A549 (cell line): ENCODE measurements around the gene APOL5.

ENCODE experiments used
- CEBPB ChIP-seq, 2 experiments: fragments of >200 bp in 1 of 2; sonication (Bioruptor Twin) in 1 of 2; formaldehyde crosslinking in 1 of 2; IDR thresholded peaks; 2 replicates each; pipeline ENCODE4 v1.6.1; 2012 to 2016
- EP300 ChIP-seq, 2 experiments: fragments of >200 bp; sonication (Bioruptor Twin); formaldehyde crosslinking; IDR thresholded peaks; 2 replicates in 1 of 2; 3 replicates in 1 of 2; pipeline ENCODE4 v1.6.1; 2016 to 2017
- KDM1A ChIP-seq: fragments of 200-600 bp; sonication (generic); IDR thresholded peaks from 2 replicates; pipeline ENCODE4 v1.6.1; 2016; ENCODE audit warnings: low read depth, mild to moderate bottlenecking
- MYC ChIP-seq: IDR thresholded peaks from 2 replicates; pipeline ENCODE4 v1.6.1; 2012; ENCODE audit warnings: mild to moderate bottlenecking, inconsistent platforms, low read length, improper control_type of control experiment, borderline replicate concordance
- NFE2L2 ChIP-seq: fragments of 150-350 bp; conservative IDR thresholded peaks from 2 replicates; pipeline ENCODE4 v1.6.1; 2014; ENCODE audit warnings: low read length
- POLR2A ChIP-seq: IDR thresholded peaks from 2 replicates; pipeline ENCODE4 v1.6.1; 2012; ENCODE audit warnings: mild to moderate bottlenecking, low read length
- RAD21 ChIP-seq, 2 experiments: fragments of >200 bp in 1 of 2; sonication (Bioruptor Twin) in 1 of 2; formaldehyde crosslinking in 1 of 2; IDR thresholded peaks in 1 of 2; conservative IDR thresholded peaks in 1 of 2; 2 replicates in 1 of 2; 3 replicates in 1 of 2; pipeline ENCODE4 v1.6.1; 2012 to 2018; ENCODE audit warnings: inconsistent platforms in 1 of 2
- RFX5 ChIP-seq: fragments of 450-650 bp; IDR thresholded peaks from 2 replicates; pipeline ENCODE4 v1.7.1; 2014; ENCODE audit warnings: antibody characterized with exemption, mild to moderate bottlenecking, moderate library complexity
- SMC3 ChIP-seq: fragments of >200 bp; sonication (Bioruptor Twin); formaldehyde crosslinking; IDR thresholded peaks from 3 replicates; pipeline ENCODE4 v1.6.1; 2018; ENCODE audit warnings: inconsistent platforms
- TF ChIP-seq, protein P1 (sequence below): fragments of >200 bp; sonication (Bioruptor Twin); formaldehyde crosslinking; IDR thresholded peaks from 3 replicates; pipeline ENCODE4 v1.5.1; 2016
- TF ChIP-seq, protein P2 (sequence below): fragments of 200-600 bp; sonication (generic); IDR thresholded peaks from 2 replicates; pipeline ENCODE4 v1.6.1; 2016; ENCODE audit warnings: antibody characterized with exemption, mild to moderate bottlenecking, moderate library complexity
- TF ChIP-seq, protein P3 (sequence below): IDR thresholded peaks from 2 replicates; pipeline ENCODE4 v1.6.1; 2012
- TF ChIP-seq, protein P4 (sequence below): IDR thresholded peaks from 2 replicates; pipeline ENCODE4 v1.6.1; 2012

DNA sequence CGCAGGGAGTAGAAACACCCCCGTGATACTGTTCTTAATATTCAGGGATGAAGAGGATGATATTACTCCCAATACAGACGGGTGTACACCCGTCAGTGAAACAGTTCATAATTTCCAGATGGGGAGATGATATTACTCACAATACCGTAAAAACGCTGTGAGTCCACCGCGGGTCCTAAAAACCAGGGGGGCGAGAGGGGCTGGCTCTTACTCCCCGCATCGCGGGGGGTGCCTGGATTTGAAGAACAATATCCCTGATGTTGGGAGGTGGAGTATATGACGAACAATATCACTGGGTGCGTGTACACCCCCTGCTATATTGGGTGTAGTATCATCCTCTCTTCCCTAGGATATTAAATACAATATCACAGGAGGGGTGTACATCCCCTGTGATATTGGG lies 20.5 kb upstream of the APOL5 start:
- no peak for TF ChIP-seq CEBPB (IDR thresholded peaks at IDR 0.05)
- TF ChIP-seq, protein P1, sequence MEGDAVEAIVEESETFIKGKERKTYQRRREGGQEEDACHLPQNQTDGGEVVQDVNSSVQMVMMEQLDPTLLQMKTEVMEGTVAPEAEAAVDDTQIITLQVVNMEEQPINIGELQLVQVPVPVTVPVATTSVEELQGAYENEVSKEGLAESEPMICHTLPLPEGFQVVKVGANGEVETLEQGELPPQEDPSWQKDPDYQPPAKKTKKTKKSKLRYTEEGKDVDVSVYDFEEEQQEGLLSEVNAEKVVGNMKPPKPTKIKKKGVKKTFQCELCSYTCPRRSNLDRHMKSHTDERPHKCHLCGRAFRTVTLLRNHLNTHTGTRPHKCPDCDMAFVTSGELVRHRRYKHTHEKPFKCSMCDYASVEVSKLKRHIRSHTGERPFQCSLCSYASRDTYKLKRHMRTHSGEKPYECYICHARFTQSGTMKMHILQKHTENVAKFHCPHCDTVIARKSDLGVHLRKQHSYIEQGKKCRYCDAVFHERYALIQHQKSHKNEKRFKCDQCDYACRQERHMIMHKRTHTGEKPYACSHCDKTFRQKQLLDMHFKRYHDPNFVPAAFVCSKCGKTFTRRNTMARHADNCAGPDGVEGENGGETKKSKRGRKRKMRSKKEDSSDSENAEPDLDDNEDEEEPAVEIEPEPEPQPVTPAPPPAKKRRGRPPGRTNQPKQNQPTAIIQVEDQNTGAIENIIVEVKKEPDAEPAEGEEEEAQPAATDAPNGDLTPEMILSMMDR: no peak
- TF ChIP-seq MYC: no peak
- no peak for TF ChIP-seq EP300 (IDR thresholded peaks at IDR 0.05)
- TF ChIP-seq RFX5: no peak
- TF ChIP-seq, protein P2, sequence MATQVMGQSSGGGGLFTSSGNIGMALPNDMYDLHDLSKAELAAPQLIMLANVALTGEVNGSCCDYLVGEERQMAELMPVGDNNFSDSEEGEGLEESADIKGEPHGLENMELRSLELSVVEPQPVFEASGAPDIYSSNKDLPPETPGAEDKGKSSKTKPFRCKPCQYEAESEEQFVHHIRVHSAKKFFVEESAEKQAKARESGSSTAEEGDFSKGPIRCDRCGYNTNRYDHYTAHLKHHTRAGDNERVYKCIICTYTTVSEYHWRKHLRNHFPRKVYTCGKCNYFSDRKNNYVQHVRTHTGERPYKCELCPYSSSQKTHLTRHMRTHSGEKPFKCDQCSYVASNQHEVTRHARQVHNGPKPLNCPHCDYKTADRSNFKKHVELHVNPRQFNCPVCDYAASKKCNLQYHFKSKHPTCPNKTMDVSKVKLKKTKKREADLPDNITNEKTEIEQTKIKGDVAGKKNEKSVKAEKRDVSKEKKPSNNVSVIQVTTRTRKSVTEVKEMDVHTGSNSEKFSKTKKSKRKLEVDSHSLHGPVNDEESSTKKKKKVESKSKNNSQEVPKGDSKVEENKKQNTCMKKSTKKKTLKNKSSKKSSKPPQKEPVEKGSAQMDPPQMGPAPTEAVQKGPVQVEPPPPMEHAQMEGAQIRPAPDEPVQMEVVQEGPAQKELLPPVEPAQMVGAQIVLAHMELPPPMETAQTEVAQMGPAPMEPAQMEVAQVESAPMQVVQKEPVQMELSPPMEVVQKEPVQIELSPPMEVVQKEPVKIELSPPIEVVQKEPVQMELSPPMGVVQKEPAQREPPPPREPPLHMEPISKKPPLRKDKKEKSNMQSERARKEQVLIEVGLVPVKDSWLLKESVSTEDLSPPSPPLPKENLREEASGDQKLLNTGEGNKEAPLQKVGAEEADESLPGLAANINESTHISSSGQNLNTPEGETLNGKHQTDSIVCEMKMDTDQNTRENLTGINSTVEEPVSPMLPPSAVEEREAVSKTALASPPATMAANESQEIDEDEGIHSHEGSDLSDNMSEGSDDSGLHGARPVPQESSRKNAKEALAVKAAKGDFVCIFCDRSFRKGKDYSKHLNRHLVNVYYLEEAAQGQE: no peak
- TF ChIP-seq, protein P3, sequence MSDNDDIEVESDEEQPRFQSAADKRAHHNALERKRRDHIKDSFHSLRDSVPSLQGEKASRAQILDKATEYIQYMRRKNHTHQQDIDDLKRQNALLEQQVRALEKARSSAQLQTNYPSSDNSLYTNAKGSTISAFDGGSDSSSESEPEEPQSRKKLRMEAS: no peak
- TF ChIP-seq SMC3: no peak
- TF ChIP-seq RAD21 (conservative IDR thresholded peaks at IDR 0.05 in 1 of 2, IDR thresholded peaks at IDR 0.05 in 1 of 2): no peak
- TF ChIP-seq, protein P4, sequence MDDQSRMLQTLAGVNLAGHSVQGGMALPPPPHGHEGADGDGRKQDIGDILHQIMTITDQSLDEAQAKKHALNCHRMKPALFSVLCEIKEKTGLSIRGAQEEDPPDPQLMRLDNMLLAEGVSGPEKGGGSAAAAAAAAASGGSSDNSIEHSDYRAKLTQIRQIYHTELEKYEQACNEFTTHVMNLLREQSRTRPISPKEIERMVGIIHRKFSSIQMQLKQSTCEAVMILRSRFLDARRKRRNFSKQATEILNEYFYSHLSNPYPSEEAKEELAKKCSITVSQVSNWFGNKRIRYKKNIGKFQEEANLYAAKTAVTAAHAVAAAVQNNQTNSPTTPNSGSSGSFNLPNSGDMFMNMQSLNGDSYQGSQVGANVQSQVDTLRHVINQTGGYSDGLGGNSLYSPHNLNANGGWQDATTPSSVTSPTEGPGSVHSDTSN: no peak
- TF ChIP-seq POLR2A: no peak
- TF ChIP-seq KDM1A: no peak
- no peak for TF ChIP-seq NFE2L2
